Measurements from ENCODE around the gene DEGS2.

DNA sequence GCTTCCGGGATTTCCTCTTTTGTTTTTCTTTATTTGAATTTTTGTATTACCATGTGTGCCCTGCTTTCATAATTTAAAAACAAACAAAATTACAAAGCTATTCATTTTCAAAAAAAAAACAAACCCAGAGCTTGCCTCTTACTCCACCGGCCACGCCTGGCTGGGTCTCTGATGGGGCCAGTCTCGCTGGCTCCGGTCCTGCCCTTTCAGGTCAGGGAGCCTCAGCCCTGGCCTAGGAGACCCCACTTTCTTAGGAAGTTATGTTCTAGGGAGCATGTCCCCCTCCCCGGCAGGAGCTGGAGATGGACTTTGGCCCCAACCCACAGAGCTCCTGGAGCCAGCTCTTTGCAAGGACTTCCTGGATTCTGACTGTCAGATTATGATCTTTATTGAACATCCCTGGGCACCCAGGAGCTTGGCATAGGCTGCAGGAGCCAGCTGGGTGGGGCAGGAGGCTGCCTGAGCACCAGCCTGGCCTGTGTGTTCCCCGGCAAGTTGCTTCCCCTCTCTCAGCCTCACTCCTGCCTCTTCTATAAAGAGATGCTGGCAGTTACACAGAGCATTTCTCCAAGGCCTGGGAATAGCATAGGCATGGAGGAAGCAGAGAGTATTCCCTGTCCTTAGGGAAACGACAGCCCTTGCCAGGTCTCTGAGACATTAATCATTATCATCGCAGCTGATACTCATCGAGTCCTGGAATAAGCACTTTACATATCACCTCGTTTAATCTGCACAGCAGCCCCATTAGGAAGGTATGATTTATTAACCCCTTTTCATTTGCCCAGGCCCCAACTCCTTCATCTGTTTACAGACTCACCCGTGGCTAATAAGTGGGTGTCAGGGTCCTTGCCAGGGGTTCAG lies 3.5 kb downstream of the DEGS2 start:
- TF ChIP-seq, protein P1, sequence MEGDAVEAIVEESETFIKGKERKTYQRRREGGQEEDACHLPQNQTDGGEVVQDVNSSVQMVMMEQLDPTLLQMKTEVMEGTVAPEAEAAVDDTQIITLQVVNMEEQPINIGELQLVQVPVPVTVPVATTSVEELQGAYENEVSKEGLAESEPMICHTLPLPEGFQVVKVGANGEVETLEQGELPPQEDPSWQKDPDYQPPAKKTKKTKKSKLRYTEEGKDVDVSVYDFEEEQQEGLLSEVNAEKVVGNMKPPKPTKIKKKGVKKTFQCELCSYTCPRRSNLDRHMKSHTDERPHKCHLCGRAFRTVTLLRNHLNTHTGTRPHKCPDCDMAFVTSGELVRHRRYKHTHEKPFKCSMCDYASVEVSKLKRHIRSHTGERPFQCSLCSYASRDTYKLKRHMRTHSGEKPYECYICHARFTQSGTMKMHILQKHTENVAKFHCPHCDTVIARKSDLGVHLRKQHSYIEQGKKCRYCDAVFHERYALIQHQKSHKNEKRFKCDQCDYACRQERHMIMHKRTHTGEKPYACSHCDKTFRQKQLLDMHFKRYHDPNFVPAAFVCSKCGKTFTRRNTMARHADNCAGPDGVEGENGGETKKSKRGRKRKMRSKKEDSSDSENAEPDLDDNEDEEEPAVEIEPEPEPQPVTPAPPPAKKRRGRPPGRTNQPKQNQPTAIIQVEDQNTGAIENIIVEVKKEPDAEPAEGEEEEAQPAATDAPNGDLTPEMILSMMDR (IDR thresholded peaks at IDR 0.05) = no peak
- TF ChIP-seq POLR2A (IDR thresholded peaks at IDR 0.05) = no peak

All from thyroid gland (tissue), 4 donors.